Amniotic stem cell (primary cell): ENCODE data around the gene S1PR3.

Experiments
- DNase-seq: peaks from one replicate; lab custom pipeline; 2025; lab: John Stamatoyannopoulos, UW

S1PR3 gene

DNA sequence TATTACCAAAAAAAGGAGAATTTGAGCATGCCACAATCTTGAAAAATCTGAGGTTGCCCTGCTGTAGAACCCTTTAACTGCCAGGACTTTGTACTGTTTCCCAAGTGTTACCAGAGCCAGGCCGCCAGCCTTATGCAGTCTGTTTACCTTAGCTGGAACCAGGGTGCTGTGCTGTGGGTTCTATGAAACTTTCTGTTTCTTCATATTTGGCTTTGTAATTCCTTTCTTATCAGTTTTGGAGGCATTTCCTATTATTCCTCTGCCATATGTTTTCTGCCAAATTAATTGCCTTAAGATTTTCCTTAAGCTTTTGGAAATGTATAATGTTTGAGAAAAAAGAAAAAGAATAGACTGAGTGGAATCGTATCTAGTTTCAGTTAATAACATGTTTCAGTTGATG is 2.1 kb downstream of the S1PR3 start:
- no peak for DNase-seq

GRCh38 chr9:88993871-88994460 is 2.7 kb downstream of the S1PR3 start:
- no peak for DNase-seq

DNA sequence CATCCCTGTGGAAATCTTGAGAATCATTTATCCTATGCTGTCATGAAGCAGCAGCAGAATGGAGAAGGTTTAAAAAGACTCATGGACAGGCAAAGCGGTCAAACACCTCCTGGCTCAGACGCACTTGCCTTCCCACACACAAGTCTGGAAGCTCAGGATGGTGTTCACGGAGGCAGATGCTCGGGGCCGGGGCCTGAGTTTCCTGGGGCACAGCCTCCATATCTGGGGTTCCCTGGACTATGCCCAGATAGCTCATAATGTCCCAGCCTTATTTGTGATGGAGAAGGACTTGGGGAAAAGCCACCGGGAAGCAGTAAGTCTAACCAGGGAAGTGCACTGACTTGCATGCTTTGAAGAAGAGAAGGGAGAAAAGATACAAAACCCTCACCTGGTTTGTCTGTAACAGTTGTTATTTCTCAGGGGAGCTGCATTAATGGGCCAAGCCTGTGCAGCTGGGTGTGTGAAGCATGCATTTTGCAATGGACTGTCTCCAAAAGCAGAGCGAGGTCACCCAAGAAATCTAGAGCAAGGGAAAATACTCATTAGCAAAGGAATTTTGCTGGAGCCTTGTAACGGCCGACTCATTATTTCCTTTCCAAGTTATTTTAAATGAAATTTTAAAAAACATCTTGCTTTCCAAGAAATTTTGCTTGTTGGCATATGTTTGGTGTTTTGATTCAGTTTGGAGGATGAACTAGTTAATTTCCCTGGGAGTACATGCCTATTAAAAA is 3.4 kb downstream of the S1PR3 start:
- DNase-seq, result no peak

GRCh38 chr9:88995200-88995577 is 3.9 kb downstream of the S1PR3 start:
- DNase-seq, result no peak

- no peak for DNase-seq
Measured at GRCh38 chr9:88995627-88996026, 4.4 kb downstream of the S1PR3 start.

GRCh38 chr9:88996046-88996920 is 5.0 kb downstream of the S1PR3 start:
- DNase-seq, result no peak

GRCh38 chr9:88996921-88997235 is 5.6 kb downstream of the S1PR3 start:
- no peak for DNase-seq

DNA sequence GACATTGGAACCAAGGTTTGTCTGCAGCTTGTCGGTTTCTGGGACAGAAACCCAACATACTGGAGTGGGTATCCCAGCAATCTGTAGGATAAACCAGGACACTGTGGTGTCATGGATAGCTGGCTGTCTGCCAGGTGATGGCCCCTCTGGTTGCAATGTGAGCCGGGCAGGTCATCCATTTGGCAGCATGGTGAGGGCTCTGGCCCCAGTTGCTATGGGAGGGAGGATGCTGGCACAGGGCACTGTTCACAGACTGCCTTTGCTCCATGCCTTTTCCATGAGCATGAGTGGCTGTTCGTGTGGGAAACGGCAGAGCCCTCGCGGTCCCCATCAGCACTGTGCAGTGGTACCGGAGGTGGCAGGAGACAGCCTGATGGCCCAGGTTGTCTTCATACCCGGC is 6.4 kb downstream of the S1PR3 start:
- no peak for DNase-seq

DNA sequence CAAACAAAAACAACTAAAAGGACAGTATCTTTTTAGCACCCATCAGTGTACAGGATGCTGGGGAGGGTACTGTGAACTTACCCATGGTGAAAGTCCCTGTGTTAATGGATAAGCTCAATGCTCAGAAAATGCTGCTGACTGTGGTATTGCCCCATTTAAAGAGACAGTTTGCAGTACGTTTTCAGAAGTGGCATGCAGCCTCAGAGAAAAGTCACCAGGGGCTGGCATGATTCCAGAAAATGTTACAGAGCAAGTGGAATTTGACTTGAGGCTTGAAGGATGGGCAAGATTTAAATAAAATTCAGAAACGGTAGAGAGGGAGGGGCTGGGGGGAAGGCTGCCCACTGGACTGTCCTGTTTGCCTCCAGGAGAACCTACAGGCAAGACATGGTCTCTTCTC is 7.2 kb downstream of the S1PR3 start:
- DNase-seq, result no peak

- DNase-seq, result no peak
Measured at GRCh38 chr9:88998911-88999310, 7.6 kb downstream of the S1PR3 start.

GRCh38 chr9:89000371-89000781 is 9.1 kb downstream of the S1PR3 start:
- no peak for DNase-seq

DNA sequence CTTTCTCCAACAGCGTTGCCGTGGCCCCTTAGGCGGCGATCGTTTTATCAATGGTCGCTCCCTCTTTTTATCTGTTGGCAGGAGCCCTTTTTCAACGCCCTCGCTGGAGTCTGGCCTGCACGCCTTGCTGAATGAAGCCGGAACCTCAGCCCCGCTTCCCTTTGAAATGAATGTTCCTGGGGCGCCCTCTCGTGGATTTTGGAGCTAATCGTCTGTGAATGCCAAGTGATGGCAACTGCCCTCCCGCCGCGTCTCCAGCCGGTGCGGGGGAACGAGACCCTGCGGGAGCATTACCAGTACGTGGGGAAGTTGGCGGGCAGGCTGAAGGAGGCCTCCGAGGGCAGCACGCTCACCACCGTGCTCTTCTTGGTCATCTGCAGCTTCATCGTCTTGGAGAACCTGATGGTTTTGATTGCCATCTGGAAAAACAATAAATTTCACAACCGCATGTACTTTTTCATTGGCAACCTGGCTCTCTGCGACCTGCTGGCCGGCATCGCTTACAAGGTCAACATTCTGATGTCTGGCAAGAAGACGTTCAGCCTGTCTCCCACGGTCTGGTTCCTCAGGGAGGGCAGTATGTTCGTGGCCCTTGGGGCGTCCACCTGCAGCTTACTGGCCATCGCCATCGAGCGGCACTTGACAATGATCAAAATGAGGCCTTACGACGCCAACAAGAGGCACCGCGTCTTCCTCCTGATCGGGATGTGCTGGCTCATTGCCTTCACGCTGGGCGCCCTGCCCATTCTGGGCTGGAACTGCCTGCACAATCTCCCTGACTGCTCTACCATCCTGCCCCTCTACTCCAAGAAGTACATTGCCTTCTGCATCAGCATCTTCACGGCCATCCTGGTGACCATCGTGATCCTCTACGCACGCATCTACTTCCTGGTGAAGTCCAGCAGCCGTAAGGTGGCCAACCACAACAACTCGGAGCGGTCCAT is 10.0 kb downstream of the S1PR3 start:
- DNase-seq, result peak; percentile 88

DNA sequence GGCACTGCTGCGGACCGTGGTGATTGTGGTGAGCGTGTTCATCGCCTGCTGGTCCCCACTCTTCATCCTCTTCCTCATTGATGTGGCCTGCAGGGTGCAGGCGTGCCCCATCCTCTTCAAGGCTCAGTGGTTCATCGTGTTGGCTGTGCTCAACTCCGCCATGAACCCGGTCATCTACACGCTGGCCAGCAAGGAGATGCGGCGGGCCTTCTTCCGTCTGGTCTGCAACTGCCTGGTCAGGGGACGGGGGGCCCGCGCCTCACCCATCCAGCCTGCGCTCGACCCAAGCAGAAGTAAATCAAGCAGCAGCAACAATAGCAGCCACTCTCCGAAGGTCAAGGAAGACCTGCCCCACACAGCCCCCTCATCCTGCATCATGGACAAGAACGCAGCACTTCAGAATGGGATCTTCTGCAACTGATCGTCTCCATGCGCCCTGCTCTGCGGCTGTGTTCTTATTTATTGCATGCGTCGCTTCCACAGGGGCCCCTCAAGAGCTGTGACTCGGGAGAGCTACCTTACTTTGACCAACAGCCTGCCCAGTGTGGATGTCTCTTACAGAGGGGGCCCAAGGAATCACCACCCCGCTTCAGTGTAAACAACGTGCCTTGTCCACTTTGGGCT is 10.8 kb downstream of the S1PR3 start:
- no peak for DNase-seq

- DNase-seq, result no peak
Measured at GRCh38 chr9:89002987-89003386, 11.7 kb downstream of the S1PR3 start.

GRCh38 chr9:89005323-89005722 is 14.1 kb downstream of the S1PR3 start:
- DNase-seq, result no peak

GRCh38 chr9:89006267-89006666 is 15.0 kb downstream of the S1PR3 start:
- no peak for DNase-seq

- no peak for DNase-seq
Measured at GRCh38 chr9:89006996-89007967, 16.0 kb downstream of the S1PR3 start.

DNA sequence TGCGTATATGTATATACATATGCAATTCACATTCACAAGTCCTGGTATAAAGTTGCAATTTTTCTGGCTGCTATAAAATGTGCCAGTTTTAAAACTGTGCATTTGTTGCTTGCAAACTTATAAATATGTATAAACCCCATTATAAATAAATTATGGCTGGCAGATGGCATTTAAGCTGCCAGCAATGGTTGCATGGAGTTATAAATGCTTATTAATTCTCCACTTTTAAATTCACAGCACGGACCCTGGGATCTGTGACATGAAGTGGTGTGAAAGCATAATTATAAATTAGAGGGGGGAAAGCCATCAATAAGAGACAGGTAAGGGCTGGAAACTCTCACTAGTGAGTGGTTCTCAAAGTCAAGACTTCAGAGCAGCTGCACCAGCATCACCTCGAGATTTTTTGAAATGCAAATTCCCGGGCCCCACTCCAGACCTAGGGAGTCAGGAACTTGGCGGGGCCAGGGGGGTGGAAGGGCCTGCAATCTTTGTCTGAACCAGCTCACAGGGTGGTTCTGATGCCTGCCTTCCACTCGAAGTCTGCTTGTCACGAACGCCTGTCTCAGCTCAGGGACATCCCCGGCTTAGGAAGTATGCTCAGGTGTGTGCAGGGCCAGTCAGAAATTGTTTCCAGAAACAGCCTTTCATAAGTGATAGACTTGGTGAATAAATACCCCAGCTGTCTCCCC is 16.9 kb downstream of the S1PR3 start:
- no peak for DNase-seq

DNA sequence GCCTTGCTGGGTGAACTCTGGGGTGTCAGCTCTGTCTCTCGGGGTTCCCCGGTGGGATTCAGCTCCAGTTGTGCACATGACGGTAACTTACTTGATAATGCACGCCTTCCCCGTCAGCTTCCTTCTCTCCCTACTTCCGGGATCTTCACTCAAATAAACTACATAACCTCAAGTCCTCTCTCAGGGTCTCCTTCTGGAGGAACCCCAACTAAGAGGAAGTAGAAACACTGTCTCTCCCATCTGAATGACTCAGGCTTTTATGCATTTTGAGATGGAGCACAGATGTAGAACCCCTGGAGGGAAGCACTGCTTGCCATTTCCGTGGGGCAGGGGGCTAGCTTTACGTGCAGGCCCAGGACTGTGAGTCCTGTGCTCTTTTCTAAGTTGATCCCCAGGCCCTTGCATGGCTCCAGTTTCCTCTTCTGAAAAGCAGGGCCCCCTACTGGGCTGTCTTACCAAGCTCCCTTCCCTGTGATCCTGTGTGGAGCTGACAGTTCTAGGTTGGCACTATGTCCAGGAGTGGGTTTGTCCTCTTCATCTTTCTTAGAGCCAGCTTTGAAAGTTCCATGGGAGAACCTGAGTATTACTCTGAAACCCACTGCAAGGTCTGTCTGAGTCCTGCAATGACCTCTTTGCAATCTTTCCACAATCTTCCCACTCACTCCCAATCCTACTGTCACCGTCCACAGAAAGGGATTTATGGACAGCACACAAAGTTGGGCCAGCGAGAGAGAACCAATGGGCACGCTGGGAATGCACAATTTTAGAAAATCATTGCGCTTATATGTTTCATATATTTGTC is 17.7 kb downstream of the S1PR3 start:
- no peak for DNase-seq
